Stimulated activated CD8-positive, alpha-beta memory T cell treated with anti-CD3 and anti-CD28 coated beads, Interleukin-15, amount 100 ng/mL, for 4 hours (primary cell): Measurements from ENCODE around the gene MAP4K2.

ENCODE experiments used
- DNase-seq, 2 donors: peaks; one replicate each; pipeline ENCODE4 v3.0.0-alpha.2; 2020; ENCODE audit warnings: low read depth in 2 of 2

MAP4K2 gene

GRCh38 chr11:64767344-64768299 lies 35.4 kb downstream of the MAP4K2 start:
- DNase-seq = peak; percentile 37 to 62

GRCh38 chr11:64766881-64767280 lies 36.1 kb downstream of the MAP4K2 start:
- DNase-seq = no peak

- no peak for DNase-seq
These were observed 37.0 kb downstream of the MAP4K2 start for GRCh38 chr11:64765851-64766665.

GRCh38 chr11:64765291-64765850 lies 37.6 kb downstream of the MAP4K2 start:
- DNase-seq = no peak

- no peak for DNase-seq
These were observed 38.3 kb downstream of the MAP4K2 start for GRCh38 chr11:64764753-64765152.

GRCh38 chr11:64764040-64764611 lies 38.9 kb downstream of the MAP4K2 start:
- DNase-seq = peak; percentile 51 to 65

GRCh38 chr11:64763526-64764039 lies 39.4 kb downstream of the MAP4K2 start:
- DNase-seq = no peak

GRCh38 chr11:64762674-64763525 lies 40.1 kb downstream of the MAP4K2 start:
- no peak for DNase-seq

- DNase-seq = no peak
These were observed 40.7 kb downstream of the MAP4K2 start for GRCh38 chr11:64762277-64762673.

GRCh38 chr11:64760759-64761420 lies 42.1 kb downstream of the MAP4K2 start:
- no peak for DNase-seq

GRCh38 chr11:64759722-64760719 lies 43.0 kb downstream of the MAP4K2 start, which contains the start of gene PYGM:
Gene PYGM (minus strand): TSS chr11:64759974. CDS start chr11:64759898, 76 bp downstream.
- no peak for DNase-seq

- no peak for DNase-seq
These were observed 43.8 kb downstream of the MAP4K2 start for GRCh38 chr11:64759131-64759721.

- no peak for DNase-seq
These were observed 44.5 kb downstream of the MAP4K2 start for GRCh38 chr11:64758330-64759079.

- no peak for DNase-seq
These were observed 45.3 kb downstream of the MAP4K2 start for GRCh38 chr11:64757549-64758329.

GRCh38 chr11:64755681-64756361 lies 47.2 kb downstream of the MAP4K2 start:
- DNase-seq = no peak

GRCh38 chr11:64754919-64755662 lies 47.9 kb downstream of the MAP4K2 start:
- no peak for DNase-seq
